Measurements from ENCODE around the gene BCAP31.
"Not testable (repeated sequence)": the region's sequence is repeated elsewhere in the genome, so short reads cannot be mapped to it uniquely, and the experiment has no call there.

BCAP31 gene

DNA sequence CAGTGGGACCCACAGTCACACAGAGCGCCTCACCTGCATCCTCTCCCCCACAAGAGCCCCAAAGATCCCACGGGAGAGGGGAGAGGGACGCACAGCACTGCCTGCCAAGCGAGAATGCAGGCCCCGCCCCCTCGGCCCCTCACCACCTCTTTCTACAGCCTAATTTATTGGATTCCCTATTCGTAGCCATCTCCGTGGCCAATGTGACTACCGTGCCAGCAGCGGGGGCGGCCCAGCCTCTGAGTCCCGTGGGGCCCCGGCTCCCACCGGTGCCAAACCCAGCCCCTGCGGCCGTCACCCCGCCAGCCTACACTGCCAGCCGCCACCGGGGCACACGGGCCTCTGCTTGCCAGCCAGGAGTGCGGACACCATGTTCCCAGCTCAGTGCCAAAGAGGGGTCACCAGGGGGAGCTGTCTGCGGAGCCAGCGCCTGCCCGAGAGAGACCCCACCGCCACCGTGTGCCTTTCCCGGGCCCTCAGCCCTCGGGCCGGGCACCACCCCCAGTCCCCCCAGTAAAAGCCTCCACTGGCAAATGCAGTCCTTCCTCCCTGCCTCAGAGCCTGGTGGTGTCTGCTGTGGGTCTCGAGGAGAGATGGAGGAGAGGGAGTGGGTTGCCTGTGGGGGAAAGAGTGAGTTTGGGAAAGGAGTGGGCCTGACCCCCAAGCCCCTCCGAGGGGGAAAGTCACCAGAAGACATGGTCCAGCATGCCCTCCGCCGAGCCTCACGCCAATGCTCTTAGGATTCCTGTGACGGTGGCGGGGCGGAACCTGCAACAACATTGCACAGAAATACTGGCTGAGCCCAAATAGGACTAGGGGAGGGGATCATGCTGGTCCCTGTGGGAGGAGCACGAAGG, 20.3 kb upstream of the BCAP31 start:
- H3K4me3 Mint-ChIP-seq: no peak overlapping the region
- no peak overlapping the region for H3K27ac Mint-ChIP-seq
- no peak for DNase-seq
- no peaks in the 10 kb centered on the region for H3K9me3 Mint-ChIP-seq
- H3K36me3 Mint-ChIP-seq: peaks cover 6% of the 10 kb centered on the region
- peaks cover 23% of the 10 kb centered on the region for H3K4me1 Mint-ChIP-seq
- CTCF ChIA-PET: no interaction called here
- H3K27me3 Mint-ChIP-seq: peaks cover 31% of the 10 kb centered on the region

GRCh38 chrX:153743468-153744209, 19.5 kb upstream of the BCAP31 start:
- H3K4me3 Mint-ChIP-seq, H3K27ac Mint-ChIP-seq, H3K36me3 Mint-ChIP-seq, CTCF ChIA-PET, H3K9me3 Mint-ChIP-seq, DNase-seq: not testable (repeated sequence)
- Mint-ChIP-seq H3K4me1 (peaks cover 30% of the 10 kb centered on the region), H3K27me3 (peaks cover 23% of the 10 kb centered on the region)

GRCh38 chrX:153742796-153743467, 18.7 kb upstream of the BCAP31 start:
- CTCF ChIA-PET, DNase-seq, H3K36me3 Mint-ChIP-seq, H3K9me3 Mint-ChIP-seq, H3K4me3 Mint-ChIP-seq, H3K27ac Mint-ChIP-seq: not testable (repeated sequence)
- Mint-ChIP-seq H3K27me3 (peaks cover 22% of the 10 kb centered on the region), H3K4me1 (peaks cover 30% of the 10 kb centered on the region)

DNA sequence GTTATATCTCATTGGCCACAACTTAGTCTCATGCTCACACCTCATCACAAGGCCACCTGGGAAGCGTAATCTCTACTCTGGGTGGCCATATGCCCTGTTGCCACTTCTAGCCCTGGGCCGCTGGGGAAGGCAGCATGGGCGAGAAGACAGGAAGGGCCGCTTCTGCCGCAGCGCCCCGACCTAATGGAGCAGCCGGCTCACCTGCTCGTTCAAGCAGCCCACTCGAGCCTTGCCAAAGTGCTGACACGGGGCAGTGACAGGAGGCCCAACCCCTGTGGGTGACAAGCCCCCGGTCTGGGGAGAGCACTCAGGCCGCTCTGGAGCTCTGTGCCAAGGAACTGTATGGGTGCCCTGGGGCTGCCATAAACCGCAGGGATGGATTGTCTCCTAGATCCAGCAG, 17.9 kb upstream of the BCAP31 start:
- H3K36me3 Mint-ChIP-seq, H3K9me3 Mint-ChIP-seq, CTCF ChIA-PET, H3K4me3 Mint-ChIP-seq, H3K27ac Mint-ChIP-seq, DNase-seq: not testable (repeated sequence)
- peaks cover 22% of the 10 kb centered on the region for H3K27me3 Mint-ChIP-seq
- peaks cover 30% of the 10 kb centered on the region for H3K4me1 Mint-ChIP-seq

DNA sequence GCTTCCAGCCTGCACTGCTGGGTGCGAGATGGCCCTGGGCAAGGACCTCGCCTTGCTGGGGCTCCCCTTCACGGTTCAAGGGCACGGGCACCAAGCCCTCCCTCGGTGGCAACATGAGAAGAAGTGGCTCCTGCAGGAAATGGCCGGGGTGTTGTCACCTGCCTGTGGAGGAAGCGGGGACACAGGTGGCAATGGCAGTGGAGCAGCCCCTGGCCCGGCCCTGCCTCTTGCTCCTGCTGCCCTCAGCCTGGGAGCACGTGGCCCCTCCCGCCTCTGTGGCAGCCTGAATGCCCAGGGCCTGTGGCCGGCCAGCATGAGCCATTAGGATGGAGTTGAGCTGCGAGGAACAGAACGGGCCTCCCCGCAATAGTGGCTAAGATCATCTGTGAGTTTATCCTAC, 17.3 kb upstream of the BCAP31 start:
- peaks cover 9% of the 10 kb centered on the region for H3K36me3 Mint-ChIP-seq
- peak overlapping the region; percentile 53 for H3K4me3 Mint-ChIP-seq
- peak overlapping the region; percentile 80 for H3K27ac Mint-ChIP-seq
- H3K9me3 Mint-ChIP-seq: no peaks in the 10 kb centered on the region
- DNase-seq: no peak
- CTCF ChIA-PET: no interaction called here
- H3K27me3 Mint-ChIP-seq: peaks cover 16% of the 10 kb centered on the region
- peaks cover 30% of the 10 kb centered on the region for H3K4me1 Mint-ChIP-seq

- peaks cover 31% of the 10 kb centered on the region for H3K4me1 Mint-ChIP-seq
- no peaks in the 10 kb centered on the region for H3K9me3 Mint-ChIP-seq
- peaks cover 12% of the 10 kb centered on the region for H3K27me3 Mint-ChIP-seq
- peak overlapping the region; percentile 62 for H3K4me3 Mint-ChIP-seq
- CTCF ChIA-PET: no interaction called here
- DNase-seq: no peak
- H3K27ac Mint-ChIP-seq: peak overlapping the region; percentile 92
- peaks cover 9% of the 10 kb centered on the region for H3K36me3 Mint-ChIP-seq
Measured at GRCh38 chrX:153740631-153741222, 16.5 kb upstream of the BCAP31 start.

DNA sequence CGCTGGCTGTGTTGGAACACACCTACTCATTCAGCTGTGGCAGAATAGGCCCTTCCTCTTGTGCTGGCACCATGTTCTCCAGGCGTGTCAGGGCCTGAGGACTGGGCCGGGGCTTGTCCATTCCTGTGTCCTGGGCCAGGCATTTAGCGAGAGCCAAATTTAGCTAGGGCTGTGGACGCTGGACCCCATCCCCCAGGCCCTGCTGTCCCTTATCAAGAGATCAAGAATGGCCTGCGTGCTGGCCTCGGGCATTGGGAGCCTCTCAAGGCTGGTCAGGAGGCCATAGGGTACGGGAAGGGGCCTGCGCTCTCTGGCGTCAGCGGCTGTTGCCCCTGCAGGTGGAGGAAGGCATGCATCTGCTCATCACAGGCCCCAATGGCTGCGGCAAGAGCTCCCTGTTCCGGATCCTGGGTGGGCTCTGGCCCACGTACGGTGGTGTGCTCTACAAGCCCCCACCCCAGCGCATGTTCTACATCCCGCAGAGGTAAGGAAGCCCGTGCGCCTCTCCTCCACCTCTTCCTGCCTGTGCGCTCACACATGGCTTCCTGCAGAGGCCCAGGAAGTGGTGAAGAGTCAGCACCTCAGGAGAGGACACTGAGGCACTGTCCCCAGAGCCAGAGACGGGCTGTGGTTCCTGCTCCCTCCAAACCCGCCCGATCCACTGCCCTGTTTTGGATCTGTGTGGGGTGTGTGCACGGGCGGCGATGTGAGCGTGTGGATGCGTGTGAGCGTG, 15.7 kb upstream of the BCAP31 start:
- Mint-ChIP-seq H3K4me3 (peak overlapping the region; percentile 62), H3K9me3 (peaks cover 1% of the 10 kb centered on the region), H3K4me1 (peaks cover 39% of the 10 kb centered on the region), H3K27ac (peak overlapping the region; percentile 92), H3K27me3 (peaks cover 7% of the 10 kb centered on the region), H3K36me3 (peaks cover 14% of the 10 kb centered on the region)
- peak; percentile 60 for DNase-seq
- CTCF ChIA-PET: no interaction called here

DNA sequence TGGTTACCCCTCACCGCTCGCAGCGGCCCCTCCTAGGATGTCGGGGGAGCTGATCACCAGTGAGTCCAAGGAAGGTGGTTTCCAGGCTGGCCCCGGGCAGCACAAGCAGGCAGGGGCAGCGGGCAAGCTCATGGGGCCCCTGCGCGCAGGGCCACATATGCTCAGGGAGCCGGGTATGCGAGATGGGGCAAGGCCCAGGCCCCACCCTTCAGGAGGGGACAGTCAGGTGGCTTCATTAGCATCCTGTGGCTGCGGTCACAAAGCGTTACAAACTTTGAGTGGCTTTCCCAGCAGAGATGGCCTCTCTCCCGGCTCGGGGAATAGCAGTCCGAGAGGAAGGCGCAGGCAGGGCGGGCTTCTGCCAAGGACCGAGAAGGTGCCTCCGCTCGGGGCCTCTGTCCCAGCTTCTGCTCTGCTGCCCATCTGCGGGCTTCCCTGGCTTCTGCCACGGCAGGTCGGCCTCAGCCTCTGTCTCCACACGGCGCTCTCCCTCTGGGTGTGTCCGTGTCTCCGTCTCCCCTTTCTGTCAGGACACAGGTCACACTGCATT, 13.9 kb upstream of the BCAP31 start:
- Mint-ChIP-seq H3K27me3 (no peaks in the 10 kb centered on the region), H3K4me3 (no peak overlapping the region), H3K27ac (no peak overlapping the region)

DNA sequence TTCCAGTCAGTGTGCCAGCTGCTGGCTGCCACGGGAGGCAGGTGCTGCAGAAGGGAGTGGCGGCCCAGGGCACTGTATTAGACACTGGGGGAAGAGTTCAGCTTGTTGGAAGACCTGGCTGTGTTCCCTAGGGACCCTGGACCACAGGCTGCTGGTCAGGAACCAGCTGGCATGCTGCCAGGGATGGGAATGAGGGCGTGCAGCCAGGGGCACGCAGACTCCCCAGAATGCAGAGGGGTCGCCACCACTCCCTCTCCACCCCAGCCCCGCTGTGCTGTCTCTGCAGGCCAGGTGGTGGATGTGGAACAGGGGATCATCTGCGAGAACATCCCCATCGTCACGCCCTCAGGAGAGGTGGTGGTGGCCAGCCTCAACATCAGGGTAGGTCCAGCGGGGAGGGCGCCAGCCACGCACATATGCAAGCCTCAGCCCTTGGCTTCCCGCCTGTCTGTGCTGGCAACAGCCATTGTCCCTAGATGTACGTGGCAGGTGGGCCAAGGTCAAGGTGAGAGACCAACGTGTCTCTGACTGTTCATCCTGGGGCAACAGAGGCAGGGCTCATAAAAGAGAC, 12.8 kb upstream of the BCAP31 start:
- Mint-ChIP-seq H3K27me3 (no peaks in the 10 kb centered on the region), H3K4me1 (peaks cover 38% of the 10 kb centered on the region), H3K9me3 (peaks cover 3% of the 10 kb centered on the region), H3K27ac (no peak overlapping the region), H3K4me3 (no peak overlapping the region), H3K36me3 (peaks cover 26% of the 10 kb centered on the region)
- CTCF ChIA-PET: interaction anchor here (1.3 kb wide), 1 partner anchor 26 kb away, joined by 3 read pairs; no protein-coding TSS in a partner anchor
- no peak for DNase-seq

More for the DNA sequence above, 13.9 kb upstream of the BCAP31 start:
- peaks cover 38% of the 10 kb centered on the region for H3K4me1 Mint-ChIP-seq
- peaks cover 22% of the 10 kb centered on the region for H3K36me3 Mint-ChIP-seq
- CTCF ChIA-PET: no interaction called here
- peaks cover 3% of the 10 kb centered on the region for H3K9me3 Mint-ChIP-seq
- no peak for DNase-seq

DNA sequence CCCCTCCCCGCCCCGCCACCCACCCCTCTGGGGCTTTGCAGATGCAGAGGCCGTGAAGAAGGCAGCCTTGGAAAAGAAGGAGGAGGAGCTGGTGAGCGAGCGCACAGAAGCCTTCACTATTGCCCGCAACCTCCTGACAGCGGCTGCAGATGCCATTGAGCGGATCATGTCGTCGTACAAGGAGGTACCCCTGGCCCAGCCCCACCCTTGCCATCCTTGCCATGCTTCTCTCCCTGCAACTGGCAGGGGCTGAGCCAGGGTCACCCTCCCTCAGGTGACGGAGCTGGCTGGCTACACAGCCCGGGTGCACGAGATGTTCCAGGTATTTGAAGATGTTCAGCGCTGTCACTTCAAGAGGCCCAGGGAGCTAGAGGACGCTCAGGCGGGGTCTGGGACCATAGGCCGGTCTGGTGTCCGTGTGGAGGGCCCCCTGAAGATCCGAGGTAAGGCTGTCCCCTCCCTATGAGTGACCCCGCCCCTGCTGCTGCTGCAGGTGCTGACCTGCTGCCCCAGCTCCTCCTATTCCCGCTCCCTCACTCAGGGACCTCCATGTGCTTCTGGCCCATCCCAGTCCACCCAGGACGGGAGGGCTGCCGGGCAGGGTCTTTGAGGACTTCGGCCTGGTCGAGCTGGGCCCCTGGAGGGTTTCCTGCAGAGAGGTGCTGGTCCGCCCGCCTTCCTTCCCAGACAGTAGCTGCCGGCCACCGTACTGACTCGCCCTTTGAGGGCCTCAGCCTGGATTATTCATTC, 12.1 kb upstream of the BCAP31 start:
- Mint-ChIP-seq H3K27me3 (no peaks in the 10 kb centered on the region), H3K4me1 (peaks cover 40% of the 10 kb centered on the region), H3K9me3 (peaks cover 11% of the 10 kb centered on the region), H3K36me3 (peaks cover 33% of the 10 kb centered on the region), H3K4me3 (no peak overlapping the region), H3K27ac (peak overlapping the region; percentile 17)
- no peak for DNase-seq
- CTCF ChIA-PET: interaction anchor here (1.3 kb wide), 1 partner anchor 27 kb away, joined by 3 read pairs; no protein-coding TSS in a partner anchor

DNA sequence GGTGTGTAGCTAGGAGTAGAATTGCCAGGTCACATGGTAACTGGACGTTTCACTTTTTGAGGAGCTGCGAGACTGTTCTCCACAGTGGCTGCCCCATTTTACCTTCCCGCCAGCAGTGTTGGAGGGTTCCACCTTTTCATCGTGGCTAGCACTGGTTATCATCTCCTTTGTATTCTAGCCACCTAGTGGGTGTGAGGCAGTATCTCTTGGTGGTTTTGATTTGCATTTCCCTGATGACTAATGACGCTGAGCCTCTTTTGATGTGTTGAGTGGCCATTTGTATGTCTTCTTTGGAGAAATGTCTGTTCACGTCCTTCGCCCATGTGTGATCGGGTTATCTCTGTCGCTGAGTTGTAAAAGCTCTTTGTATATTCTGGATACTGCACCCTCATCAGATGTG, 11.1 kb upstream of the BCAP31 start:
- no peak overlapping the region for H3K4me3 Mint-ChIP-seq
- H3K36me3 Mint-ChIP-seq: peaks cover 36% of the 10 kb centered on the region
- peaks cover 12% of the 10 kb centered on the region for H3K9me3 Mint-ChIP-seq
- no peaks in the 10 kb centered on the region for H3K27me3 Mint-ChIP-seq
- CTCF ChIA-PET: no interaction called here
- H3K27ac Mint-ChIP-seq: no peak overlapping the region
- no peak for DNase-seq
- peaks cover 39% of the 10 kb centered on the region for H3K4me1 Mint-ChIP-seq

DNA sequence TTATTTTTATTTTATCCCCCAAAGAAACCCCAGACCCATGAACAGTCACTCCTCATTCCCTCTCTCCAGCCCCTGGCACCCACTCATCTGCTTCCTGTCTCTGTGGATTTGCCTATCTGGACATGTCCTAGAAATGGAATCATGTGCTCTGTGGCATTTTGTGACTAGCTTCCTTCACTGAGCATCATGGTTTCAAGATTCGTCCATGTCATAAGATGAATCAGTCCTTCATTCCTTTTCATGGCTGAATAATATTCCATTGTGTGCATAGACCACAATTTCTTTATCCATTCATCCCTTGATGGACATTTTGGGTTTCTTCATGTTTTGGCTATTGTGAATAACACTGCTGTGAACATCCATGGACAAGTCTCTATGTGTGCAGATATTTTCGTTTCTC, 10.7 kb upstream of the BCAP31 start:
- peaks cover 12% of the 10 kb centered on the region for H3K9me3 Mint-ChIP-seq
- no peaks in the 10 kb centered on the region for H3K27me3 Mint-ChIP-seq
- CTCF ChIA-PET: no interaction called here
- H3K27ac Mint-ChIP-seq: peak overlapping the region; percentile 31
- peaks cover 35% of the 10 kb centered on the region for H3K4me1 Mint-ChIP-seq
- H3K4me3 Mint-ChIP-seq: no peak overlapping the region
- no peak for DNase-seq
- H3K36me3 Mint-ChIP-seq: peaks cover 34% of the 10 kb centered on the region

All from activated naive CD4-positive, alpha-beta T cell treated with anti-CD3 and anti-CD28 coated beads, Interleukin-2, amount 10 ng/mL, durations not matched to agents 7 days and 5 days (primary cell).